ENCODE data around the gene ITPR2. TPM values are rescaled to one million over a fixed set of nuclear protein-coding genes. Genes with fewer than 3 reads are reported as not detected.

ITPR2 gene
- total RNA-seq, 4 donors from 2014 or later, result 32.6 to 49.8 (median 39.9) TPM

DNA sequence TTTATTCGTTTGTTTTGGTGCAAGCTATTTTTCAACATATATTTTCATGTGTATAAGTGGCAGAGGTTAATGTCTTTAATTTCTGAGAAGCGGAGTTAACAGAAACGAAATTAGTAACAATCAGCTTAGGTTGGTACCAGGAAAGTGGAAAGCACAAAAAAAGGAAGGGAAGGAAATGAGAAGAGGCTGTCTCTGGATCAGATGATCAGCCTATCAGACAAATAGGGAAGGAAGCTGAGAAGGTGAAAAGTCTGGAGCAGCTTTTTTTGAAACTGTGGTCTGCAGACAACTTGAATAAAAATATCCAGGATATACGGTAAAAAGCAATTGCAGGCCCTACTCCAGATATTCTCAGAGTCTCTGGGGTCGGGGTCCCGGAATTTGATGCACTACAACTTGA lies 372.6 kb downstream of the ITPR2 start:
- no peak for DNase-seq (ENCODE audit: low spot score in 2 of 2)
- no peaks in the 10 kb centered on the region for H3K9me3 ChIP-seq
- 77 to 84% methylated on average over 6 of the region's 6 CpGs for WGBS, 2 donors

DNA sequence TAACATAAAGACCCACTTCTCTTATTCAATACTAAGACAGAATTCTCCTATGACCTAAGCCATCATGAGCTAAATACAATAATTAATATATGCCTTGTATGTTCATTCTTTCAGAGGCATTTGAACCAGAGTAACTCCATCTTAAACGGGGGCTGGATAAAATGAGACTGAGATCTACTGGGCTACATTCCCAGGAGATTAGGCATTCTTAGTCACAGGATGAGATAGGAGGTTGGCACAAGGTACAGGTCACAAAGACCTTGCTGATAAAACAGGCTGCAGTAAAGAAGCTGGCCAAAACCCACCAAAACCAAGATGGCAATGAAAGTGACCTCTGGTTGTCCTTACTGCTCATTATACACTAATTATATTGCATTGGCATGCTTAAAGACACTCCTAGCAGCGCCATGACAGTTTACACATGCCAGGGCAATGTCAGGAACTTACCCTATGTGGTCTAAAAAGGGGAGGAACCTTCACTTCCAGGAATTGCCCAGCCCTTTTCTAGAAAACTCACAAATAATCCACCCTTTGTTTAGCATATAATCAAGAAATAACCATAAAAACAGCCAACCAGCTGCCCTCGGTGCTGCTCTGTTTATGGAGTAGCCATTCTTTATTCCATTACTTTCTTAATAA lies 376.9 kb downstream of the ITPR2 start:
- TF ChIP-seq EP300 (IDR thresholded peaks at IDR 0.05), result no peak
- no peak for TF ChIP-seq POLR2A (IDR thresholded peaks at IDR 0.05)
- TF ChIP-seq, protein P1, sequence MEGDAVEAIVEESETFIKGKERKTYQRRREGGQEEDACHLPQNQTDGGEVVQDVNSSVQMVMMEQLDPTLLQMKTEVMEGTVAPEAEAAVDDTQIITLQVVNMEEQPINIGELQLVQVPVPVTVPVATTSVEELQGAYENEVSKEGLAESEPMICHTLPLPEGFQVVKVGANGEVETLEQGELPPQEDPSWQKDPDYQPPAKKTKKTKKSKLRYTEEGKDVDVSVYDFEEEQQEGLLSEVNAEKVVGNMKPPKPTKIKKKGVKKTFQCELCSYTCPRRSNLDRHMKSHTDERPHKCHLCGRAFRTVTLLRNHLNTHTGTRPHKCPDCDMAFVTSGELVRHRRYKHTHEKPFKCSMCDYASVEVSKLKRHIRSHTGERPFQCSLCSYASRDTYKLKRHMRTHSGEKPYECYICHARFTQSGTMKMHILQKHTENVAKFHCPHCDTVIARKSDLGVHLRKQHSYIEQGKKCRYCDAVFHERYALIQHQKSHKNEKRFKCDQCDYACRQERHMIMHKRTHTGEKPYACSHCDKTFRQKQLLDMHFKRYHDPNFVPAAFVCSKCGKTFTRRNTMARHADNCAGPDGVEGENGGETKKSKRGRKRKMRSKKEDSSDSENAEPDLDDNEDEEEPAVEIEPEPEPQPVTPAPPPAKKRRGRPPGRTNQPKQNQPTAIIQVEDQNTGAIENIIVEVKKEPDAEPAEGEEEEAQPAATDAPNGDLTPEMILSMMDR (IDR thresholded peaks at IDR 0.05), result no peak
- Histone ChIP-seq H3K4me3 (no peak overlapping the region), H3K9me3 (no peaks in the 10 kb centered on the region), H3K27ac (no peak overlapping the region), H3K4me1 (no peaks in the 10 kb centered on the region), H3K27me3 (no peaks in the 10 kb centered on the region), H3K36me3 (peaks cover 0 to 3% (median 0%) of the 10 kb centered on the region in 3 donors)
- 38 to 64% methylated on average over 3 of the region's 3 CpGs for WGBS, 2 donors
- no peak for DNase-seq (ENCODE audit: low spot score in 2 of 2)

More for the DNA sequence above, 372.6 kb downstream of the ITPR2 start:
- no peak for TF ChIP-seq EP300 (IDR thresholded peaks at IDR 0.05)
- TF ChIP-seq, protein P1 (IDR thresholded peaks at IDR 0.05), result no peak
- TF ChIP-seq POLR2A (IDR thresholded peaks at IDR 0.05), result no peak
- H3K4me3 ChIP-seq, result no peak overlapping the region
- H3K36me3 ChIP-seq, result peaks cover 0 to 3% (median 0%) of the 10 kb centered on the region in 3 donors
- H3K27ac ChIP-seq, result no peak overlapping the region
- no peaks in the 10 kb centered on the region for H3K27me3 ChIP-seq
- H3K4me1 ChIP-seq, result no peaks in the 10 kb centered on the region

DNA sequence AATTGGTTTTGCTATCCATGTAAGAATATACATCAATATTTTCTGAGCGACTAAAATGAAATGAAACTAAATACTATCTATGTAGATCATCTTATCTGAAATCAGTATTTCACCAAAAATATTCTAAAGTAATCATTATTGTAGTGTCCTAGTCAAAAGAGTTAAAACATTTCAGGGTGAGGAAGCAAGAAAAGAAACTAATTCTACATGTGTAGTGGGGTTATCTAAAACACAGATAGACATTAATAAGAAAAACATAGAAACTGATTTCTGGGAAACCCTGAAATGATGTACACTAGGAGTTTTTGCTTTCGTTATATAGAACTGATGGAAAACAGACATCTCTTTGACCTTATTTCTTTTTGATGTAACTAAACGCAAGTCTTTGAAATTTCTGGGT lies 379.7 kb downstream of the ITPR2 start:
- Histone ChIP-seq H3K4me1 (no peaks in the 10 kb centered on the region), H3K4me3 (no peak overlapping the region), H3K27me3 (no peaks in the 10 kb centered on the region), H3K27ac (no peak overlapping the region), H3K36me3 (peaks cover 0 to 3% (median 0%) of the 10 kb centered on the region in 3 donors), H3K9me3 (no peaks in the 10 kb centered on the region)
- TF ChIP-seq, protein P1 (IDR thresholded peaks at IDR 0.05), result no peak
- no peak for TF ChIP-seq POLR2A (IDR thresholded peaks at IDR 0.05)
- TF ChIP-seq EP300 (IDR thresholded peaks at IDR 0.05), result no peak
- DNase-seq (ENCODE audit: low spot score in 2 of 2), result no peak
- WGBS, 2 donors, result 90 to 91% methylated on average over 3 of the region's 3 CpGs

DNA sequence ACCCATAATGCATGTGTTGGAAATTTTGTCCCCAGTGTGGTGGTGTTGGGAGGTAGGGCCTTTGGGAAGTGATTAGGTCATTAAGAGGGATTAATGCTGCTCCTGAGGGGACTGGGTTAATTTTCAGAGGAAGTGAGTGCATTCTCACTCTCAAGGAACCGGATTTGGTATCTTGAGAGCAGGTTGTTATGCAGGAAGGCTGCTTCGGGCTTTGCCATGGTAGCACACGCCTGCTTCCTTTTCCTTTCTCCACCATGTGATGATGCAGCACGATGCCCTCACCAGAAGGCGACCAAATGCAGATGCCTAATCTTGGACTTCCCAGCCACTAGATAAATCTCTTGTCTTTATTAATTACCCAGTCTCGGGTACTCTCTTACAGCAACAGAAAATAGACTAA lies 380.5 kb downstream of the ITPR2 start:
- no peak for DNase-seq (ENCODE audit: low spot score in 2 of 2)
- H3K36me3 ChIP-seq, result no peaks in the 10 kb centered on the region
- H3K4me3 ChIP-seq, result no peak overlapping the region
- no peaks in the 10 kb centered on the region for H3K9me3 ChIP-seq
- H3K4me1 ChIP-seq, result no peaks in the 10 kb centered on the region
- H3K27me3 ChIP-seq, result no peaks in the 10 kb centered on the region
- 62 to 74% methylated on average over 6 of the region's 6 CpGs for WGBS, 2 donors
- no peak for TF ChIP-seq EP300 (IDR thresholded peaks at IDR 0.05)
- H3K27ac ChIP-seq, result no peak overlapping the region

DNA sequence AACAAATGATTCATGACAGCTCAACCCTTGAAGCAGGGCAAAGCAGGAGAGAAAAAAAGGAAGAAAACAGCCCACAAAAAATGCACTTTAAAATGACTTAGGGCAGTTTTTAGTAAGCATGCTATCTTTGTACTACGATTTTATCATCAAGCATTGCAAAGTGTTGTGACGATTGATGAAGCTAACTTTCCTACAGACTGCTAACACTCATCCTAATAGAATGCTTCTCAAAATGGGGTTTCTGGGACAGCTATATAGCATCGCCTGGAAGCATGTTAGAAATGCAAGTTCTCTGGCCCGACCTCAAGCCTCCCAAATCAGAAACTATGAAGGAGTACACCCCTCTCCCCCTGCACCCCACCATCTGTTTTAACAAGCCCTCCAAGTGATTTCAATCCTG lies 381.2 kb downstream of the ITPR2 start:
- WGBS, 2 donors, result 76 to 78% methylated on average over 4 of the region's 4 CpGs
- DNase-seq (ENCODE audit: low spot score in 2 of 2), result no peak
- TF ChIP-seq, protein P1 (IDR thresholded peaks at IDR 0.05), result no peak
- TF ChIP-seq POLR2A (IDR thresholded peaks at IDR 0.05) (no peak), EP300 (IDR thresholded peaks at IDR 0.05) (no peak)
- no peak overlapping the region for H3K4me3 ChIP-seq
- H3K27ac ChIP-seq, result no peak overlapping the region
- H3K9me3 ChIP-seq, result no peaks in the 10 kb centered on the region
- H3K27me3 ChIP-seq, result no peaks in the 10 kb centered on the region
- no peaks in the 10 kb centered on the region for H3K36me3 ChIP-seq
- H3K4me1 ChIP-seq, result no peaks in the 10 kb centered on the region

All from tibial nerve (tissue), 4 donors.